ENCODE measurements around the gene OR6C2.

OR6C2 gene

GRCh38 chr12:55492078-55492477 is 48.2 kb downstream of the OR6C2 start, which contains the start of gene OR6C68:
Gene OR6C68 (plus strand): TSS chr12:55492378. CDS start chr12:55492378, 0 bp downstream.
- no peak for DNase-seq (ENCODE audit: low read depth)
- H3K4me3 ChIP-seq (ENCODE audit: low read depth, low read length) = no peak within 1 kb of the TSS
- no peak for TF ChIP-seq CTCF (IDR thresholded peaks at IDR 0.05; ENCODE audit: control insufficient read depth, extremely low read depth, insufficient read depth)

GRCh38 chr12:55495490-55495889 is 51.6 kb downstream of the OR6C2 start:
- DNase-seq (ENCODE audit: low read depth) = no peak
- no peak overlapping the region for H3K4me3 ChIP-seq (ENCODE audit: low read depth, low read length)
- TF ChIP-seq CTCF (IDR thresholded peaks at IDR 0.05; ENCODE audit: control insufficient read depth, extremely low read depth, insufficient read depth) = no peak

- TF ChIP-seq CTCF (IDR thresholded peaks at IDR 0.05; ENCODE audit: control insufficient read depth, extremely low read depth, insufficient read depth) = no peak
- H3K4me3 ChIP-seq (ENCODE audit: low read depth, low read length) = no peak overlapping the region
- DNase-seq (ENCODE audit: low read depth) = no peak
These were observed 55.4 kb downstream of the OR6C2 start for GRCh38 chr12:55499231-55499630.

- no peak for DNase-seq (ENCODE audit: low read depth)
- TF ChIP-seq CTCF (IDR thresholded peaks at IDR 0.05; ENCODE audit: control insufficient read depth, extremely low read depth, insufficient read depth) = no peak
- H3K4me3 ChIP-seq (ENCODE audit: low read depth, low read length) = no peak overlapping the region
These were observed 56.0 kb downstream of the OR6C2 start for GRCh38 chr12:55499810-55500252.

GRCh38 chr12:55501601-55502000 is 57.7 kb downstream of the OR6C2 start:
- H3K4me3 ChIP-seq (ENCODE audit: low read depth, low read length) = no peak overlapping the region
- no peak for DNase-seq (ENCODE audit: low read depth)
- no peak for TF ChIP-seq CTCF (IDR thresholded peaks at IDR 0.05; ENCODE audit: control insufficient read depth, extremely low read depth, insufficient read depth)

Data from LNCaP clone FGC (cell line).